Measurements from ENCODE around the gene SDF2L1. TPM values are rescaled to one million over a fixed set of nuclear protein-coding genes. Genes with fewer than 3 reads are reported as not detected.

SDF2L1 gene
- total and polyA plus RNA-seq, 2 of the 13 experiments (the other 11 are each of a cell fraction or from before 2014, with no cell fraction given), result 18.0 to 57.4 TPM

DNA sequence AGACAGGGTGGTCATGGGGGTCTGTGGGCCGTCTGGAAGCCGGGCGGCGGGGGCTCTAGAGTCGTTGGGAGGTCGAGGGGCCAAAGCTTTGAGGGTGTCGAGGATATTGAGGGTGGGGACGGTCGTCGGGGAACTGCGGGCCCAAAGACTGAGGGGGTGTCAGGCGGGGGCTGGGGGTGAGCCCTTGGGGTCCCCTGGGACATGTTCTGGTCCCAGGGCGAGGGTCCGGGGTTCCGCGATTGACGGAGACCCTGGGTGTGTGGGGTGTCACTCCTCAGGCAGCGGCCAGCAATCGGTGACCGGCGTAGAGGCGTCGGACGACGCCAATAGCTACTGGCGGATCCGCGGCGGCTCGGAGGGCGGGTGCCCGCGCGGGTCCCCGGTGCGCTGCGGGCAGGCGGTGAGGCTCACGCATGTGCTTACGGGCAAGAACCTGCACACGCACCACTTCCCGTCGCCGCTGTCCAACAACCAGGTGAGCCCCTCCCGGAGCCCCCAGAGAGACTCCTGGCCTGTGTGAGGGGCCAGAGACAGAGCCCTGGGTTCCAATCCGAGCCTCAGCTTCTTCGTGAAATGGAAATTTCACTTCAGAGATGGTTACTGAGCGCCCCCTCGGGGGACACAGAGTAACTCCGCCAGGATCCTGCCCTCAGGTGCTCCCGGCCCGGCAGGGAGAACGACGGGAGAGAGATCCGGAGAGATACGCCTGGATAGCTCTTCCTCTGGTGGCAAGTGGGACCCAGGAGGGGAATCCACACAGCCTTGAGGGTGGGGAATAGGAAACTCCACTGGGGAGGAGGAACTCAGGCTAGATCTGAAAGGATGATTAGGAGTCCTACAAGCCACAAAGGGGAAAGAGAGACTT is 714 bp downstream of the SDF2L1 start (continued):
- TF ChIP-seq ZBTB1 (CRISPR knock-in tag; IDR thresholded peaks at IDR 0.05; ENCODE audit: borderline replicate concordance) (no peak), NRL (CRISPR knock-in tag; IDR thresholded peaks at IDR 0.05; ENCODE audit: borderline replicate concordance) (no peak), RBM39 (IDR thresholded peaks at IDR 0.05; ENCODE audit: low read depth, low read length, poor library complexity, severe bottlenecking) (peak; percentile 16), NCOA5 (CRISPR knock-in tag; IDR thresholded peaks at IDR 0.05) (no peak), SAP130 (CRISPR knock-in tag; IDR thresholded peaks at IDR 0.05; ENCODE audit: low read depth) (peak; percentile 65), SETDB1 (CRISPR knock-in tag; IDR thresholded peaks at IDR 0.05; ENCODE audit: borderline replicate concordance) (no peak), ZNF446 (CRISPR knock-in tag; IDR thresholded peaks at IDR 0.05) (peak; percentile 36; the same call in 1 of the 2 replicates), ZNF839 (CRISPR knock-in tag; IDR thresholded peaks at IDR 0.05; ENCODE audit: borderline replicate concordance) (0 out of 2 replicates have a peak, but pooled peaks have one; percentile 12)
- TF ChIP-seq, protein P1, sequence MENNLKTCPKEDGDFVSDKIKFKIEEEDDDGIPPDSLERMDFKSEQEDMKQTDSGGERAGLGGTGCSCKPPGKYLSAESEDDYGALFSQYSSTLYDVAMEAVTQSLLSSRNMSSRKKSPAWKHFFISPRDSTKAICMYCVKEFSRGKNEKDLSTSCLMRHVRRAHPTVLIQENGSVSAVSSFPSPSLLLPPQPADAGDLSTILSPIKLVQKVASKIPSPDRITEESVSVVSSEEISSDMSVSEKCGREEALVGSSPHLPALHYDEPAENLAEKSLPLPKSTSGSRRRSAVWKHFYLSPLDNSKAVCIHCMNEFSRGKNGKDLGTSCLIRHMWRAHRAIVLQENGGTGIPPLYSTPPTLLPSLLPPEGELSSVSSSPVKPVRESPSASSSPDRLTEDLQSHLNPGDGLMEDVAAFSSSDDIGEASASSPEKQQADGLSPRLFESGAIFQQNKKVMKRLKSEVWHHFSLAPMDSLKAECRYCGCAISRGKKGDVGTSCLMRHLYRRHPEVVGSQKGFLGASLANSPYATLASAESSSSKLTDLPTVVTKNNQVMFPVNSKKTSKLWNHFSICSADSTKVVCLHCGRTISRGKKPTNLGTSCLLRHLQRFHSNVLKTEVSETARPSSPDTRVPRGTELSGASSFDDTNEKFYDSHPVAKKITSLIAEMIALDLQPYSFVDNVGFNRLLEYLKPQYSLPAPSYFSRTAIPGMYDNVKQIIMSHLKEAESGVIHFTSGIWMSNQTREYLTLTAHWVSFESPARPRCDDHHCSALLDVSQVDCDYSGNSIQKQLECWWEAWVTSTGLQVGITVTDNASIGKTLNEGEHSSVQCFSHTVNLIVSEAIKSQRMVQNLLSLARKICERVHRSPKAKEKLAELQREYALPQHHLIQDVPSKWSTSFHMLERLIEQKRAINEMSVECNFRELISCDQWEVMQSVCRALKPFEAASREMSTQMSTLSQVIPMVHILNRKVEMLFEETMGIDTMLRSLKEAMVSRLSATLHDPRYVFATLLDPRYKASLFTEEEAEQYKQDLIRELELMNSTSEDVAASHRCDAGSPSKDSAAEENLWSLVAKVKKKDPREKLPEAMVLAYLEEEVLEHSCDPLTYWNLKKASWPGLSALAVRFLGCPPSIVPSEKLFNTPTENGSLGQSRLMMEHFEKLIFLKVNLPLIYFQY (CRISPR knock-in tag; IDR thresholded peaks at IDR 0.05; ENCODE audit: borderline replicate concordance), result peak; percentile 68; the same call in 1 of the 2 replicates
- TF ChIP-seq, protein P2, sequence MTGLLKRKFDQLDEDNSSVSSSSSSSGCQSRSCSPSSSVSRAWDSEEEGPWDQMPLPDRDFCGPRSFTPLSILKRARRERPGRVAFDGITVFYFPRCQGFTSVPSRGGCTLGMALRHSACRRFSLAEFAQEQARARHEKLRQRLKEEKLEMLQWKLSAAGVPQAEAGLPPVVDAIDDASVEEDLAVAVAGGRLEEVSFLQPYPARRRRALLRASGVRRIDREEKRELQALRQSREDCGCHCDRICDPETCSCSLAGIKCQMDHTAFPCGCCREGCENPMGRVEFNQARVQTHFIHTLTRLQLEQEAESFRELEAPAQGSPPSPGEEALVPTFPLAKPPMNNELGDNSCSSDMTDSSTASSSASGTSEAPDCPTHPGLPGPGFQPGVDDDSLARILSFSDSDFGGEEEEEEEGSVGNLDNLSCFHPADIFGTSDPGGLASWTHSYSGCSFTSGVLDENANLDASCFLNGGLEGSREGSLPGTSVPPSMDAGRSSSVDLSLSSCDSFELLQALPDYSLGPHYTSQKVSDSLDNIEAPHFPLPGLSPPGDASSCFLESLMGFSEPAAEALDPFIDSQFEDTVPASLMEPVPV (CRISPR knock-in tag; IDR thresholded peaks at IDR 0.05), result 0 out of 2 replicates have a peak, but pooled peaks have one; percentile 24
- TF ChIP-seq, protein P3, sequence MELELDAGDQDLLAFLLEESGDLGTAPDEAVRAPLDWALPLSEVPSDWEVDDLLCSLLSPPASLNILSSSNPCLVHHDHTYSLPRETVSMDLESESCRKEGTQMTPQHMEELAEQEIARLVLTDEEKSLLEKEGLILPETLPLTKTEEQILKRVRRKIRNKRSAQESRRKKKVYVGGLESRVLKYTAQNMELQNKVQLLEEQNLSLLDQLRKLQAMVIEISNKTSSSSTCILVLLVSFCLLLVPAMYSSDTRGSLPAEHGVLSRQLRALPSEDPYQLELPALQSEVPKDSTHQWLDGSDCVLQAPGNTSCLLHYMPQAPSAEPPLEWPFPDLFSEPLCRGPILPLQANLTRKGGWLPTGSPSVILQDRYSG (CRISPR knock-in tag; IDR thresholded peaks at IDR 0.05), result 0 out of 2 replicates have a peak, but pooled peaks have one; percentile 56
- TF ChIP-seq, protein P4, sequence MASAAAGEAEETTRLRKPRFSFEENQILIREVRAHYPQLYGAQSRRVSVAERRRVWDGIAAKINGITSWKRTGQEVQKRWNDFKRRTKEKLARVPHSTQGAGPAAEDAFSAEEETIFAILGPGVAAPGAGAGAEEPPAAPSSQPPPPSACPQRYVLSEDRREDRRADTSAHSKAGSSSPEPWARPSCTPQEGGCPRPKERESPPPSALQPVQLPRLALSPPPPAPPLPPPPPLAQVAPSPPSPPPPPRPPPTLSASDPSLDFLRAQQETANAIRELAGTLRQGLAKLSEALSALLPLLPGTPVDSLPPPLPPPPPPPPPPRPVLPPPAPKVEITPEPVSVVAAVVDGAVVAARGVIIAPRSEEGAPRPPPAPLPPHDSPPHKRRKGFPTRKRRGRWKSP (CRISPR knock-in tag; IDR thresholded peaks at IDR 0.05), result 0 out of 2 replicates have a peak, but pooled peaks have one; percentile 34
- TF ChIP-seq, protein P5, sequence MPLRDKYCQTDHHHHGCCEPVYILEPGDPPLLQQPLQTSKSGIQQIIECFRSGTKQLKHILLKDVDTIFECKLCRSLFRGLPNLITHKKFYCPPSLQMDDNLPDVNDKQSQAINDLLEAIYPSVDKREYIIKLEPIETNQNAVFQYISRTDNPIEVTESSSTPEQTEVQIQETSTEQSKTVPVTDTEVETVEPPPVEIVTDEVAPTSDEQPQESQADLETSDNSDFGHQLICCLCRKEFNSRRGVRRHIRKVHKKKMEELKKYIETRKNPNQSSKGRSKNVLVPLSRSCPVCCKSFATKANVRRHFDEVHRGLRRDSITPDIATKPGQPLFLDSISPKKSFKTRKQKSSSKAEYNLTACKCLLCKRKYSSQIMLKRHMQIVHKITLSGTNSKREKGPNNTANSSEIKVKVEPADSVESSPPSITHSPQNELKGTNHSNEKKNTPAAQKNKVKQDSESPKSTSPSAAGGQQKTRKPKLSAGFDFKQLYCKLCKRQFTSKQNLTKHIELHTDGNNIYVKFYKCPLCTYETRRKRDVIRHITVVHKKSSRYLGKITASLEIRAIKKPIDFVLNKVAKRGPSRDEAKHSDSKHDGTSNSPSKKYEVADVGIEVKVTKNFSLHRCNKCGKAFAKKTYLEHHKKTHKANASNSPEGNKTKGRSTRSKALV (CRISPR knock-in tag; IDR thresholded peaks at IDR 0.05), result peak; percentile 73; the same call in 1 of the 2 replicates
- TF ChIP-seq, protein P6, sequence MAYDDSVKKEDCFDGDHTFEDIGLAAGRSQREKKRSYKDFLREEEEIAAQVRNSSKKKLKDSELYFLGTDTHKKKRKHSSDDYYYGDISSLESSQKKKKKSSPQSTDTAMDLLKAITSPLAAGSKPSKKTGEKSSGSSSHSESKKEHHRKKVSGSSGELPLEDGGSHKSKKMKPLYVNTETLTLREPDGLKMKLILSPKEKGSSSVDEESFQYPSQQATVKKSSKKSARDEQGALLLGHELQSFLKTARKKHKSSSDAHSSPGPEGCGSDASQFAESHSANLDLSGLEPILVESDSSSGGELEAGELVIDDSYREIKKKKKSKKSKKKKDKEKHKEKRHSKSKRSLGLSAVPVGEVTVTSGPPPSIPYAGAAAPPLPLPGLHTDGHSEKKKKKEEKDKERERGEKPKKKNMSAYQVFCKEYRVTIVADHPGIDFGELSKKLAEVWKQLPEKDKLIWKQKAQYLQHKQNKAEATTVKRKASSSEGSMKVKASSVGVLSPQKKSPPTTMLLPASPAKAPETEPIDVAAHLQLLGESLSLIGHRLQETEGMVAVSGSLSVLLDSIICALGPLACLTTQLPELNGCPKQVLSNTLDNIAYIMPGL (CRISPR knock-in tag; IDR thresholded peaks at IDR 0.05; ENCODE audit: borderline replicate concordance in 1 of 2, low read depth in 1 of 2), result peak; percentile 57 to 64; a peak in 3 of 4 replicates
